Panc1 (cell line): ENCODE measurements around the gene CYTH3. TPM values are rescaled to one million over a fixed set of nuclear protein-coding genes. Genes with fewer than 3 reads are reported as not detected.

Source experiments
- ATAC-seq: fragments of 200-7000 bp; cut with Tn5 transposase; 2 replicates; pipeline ENCODE4 v1.9.1; 2020; ENCODE audit warnings: mild to moderate bottlenecking, moderate library complexity
- BruUV-seq: library from RNA; stranded (reverse); fragments of 400-500 nt; replicated peaks from 2 replicates; lab custom pipeline; 2021; lab: Mats Ljungman, UMichigan
- CTCF ChIA-PET: fragments of 300-600 bp; sonication (Branson Sonifier 250); formaldehyde crosslinking; loops from one replicate; lab custom pipeline; 2022; ENCODE audit warnings: antibody characterized with exemption; lab: Charles Lee
- POLR2A ChIA-PET: fragments of 300-600 bp; sonication (Branson Sonifier 250); formaldehyde crosslinking; loops from one replicate; lab custom pipeline; 2022; ENCODE audit warnings: antibody characterized with exemption; lab: Charles Lee
- DNase-seq: peaks from one replicate; pipeline ENCODE4 v3.0.0-alpha.2; 2010; ENCODE audit warnings: low read depth, low spot score
- H3K27ac ChIP-seq: 2 replicates; pipeline ENCODE4 v1.5.1; 2011; ENCODE audit warnings: mild to moderate bottlenecking, low read length, inconsistent platforms
- H3K27me3 ChIP-seq: fragments of 200-500 bp; sonication (Bioruptor generic); 2 replicates; pipeline ENCODE4 v1.6.0; 2014; ENCODE audit warnings: low read length, inconsistent platforms; ENCODE audit not compliant: control insufficient read depth, insufficient read depth
- H3K36me3 ChIP-seq: fragments of 200-500 bp; sonication (Bioruptor generic); 2 replicates; pipeline ENCODE4 v1.5.1; 2014; ENCODE audit warnings: inconsistent platforms, mild to moderate bottlenecking, low read length, moderate library complexity; ENCODE audit not compliant: control insufficient read depth, insufficient read depth
- H3K4me1 ChIP-seq: 2 replicates; pipeline ENCODE4 v1.5.1; 2011; ENCODE audit warnings: inconsistent platforms, mild to moderate bottlenecking, low read length, moderate library complexity; ENCODE audit not compliant: control insufficient read depth, insufficient read depth
- H3K4me3 ChIP-seq, 2 experiments: 2 replicates each; pipeline ENCODE4 v1.5.1; 2011 to 2012; ENCODE audit warnings: low read depth in 2 of 2, low read length in 2 of 2, mild to moderate bottlenecking in 2 of 2, inconsistent platforms in 1 of 2, moderate library complexity in 1 of 2
- H3K9me3 ChIP-seq: fragments of 200-500 bp; sonication (Bioruptor generic); 2 replicates; pipeline ENCODE4 v1.5.1; 2014; ENCODE audit warnings: low read depth, mild to moderate bottlenecking, inconsistent platforms, low read length, moderate library complexity; ENCODE audit not compliant: control insufficient read depth, insufficient read depth
- POLR2AphosphoS5 ChIP-seq: IDR thresholded peaks from 2 replicates; pipeline ENCODE4 v1.6.1; 2012; ENCODE audit warnings: mild to moderate bottlenecking, low read depth, low read length, moderate library complexity
- SIN3A ChIP-seq: IDR thresholded peaks from 2 replicates; pipeline ENCODE4 v1.6.1; 2012; ENCODE audit warnings: low read depth, mild to moderate bottlenecking, low read length, moderate library complexity, borderline replicate concordance; ENCODE audit not compliant: insufficient read depth
- TCF7L2 ChIP-seq: IDR thresholded peaks from 2 replicates; pipeline ENCODE4 v1.6.1; 2011; ENCODE audit warnings: mild to moderate bottlenecking, low read depth, low read length, inconsistent platforms
- in situ Hi-C: cut with HindIII; loops from 2 replicates; pipeline ENCODE4 v1.10.0; 2016; ENCODE audit warnings: low sequenced_read_pairs, low pct_unique_long_range_greater_than_20kb
- intact Hi-C: fragments of 100-400 bp; cut with micrococcal nuclease; formaldehyde crosslinking; loops from one replicate; pipeline ENCODE4 v1.10.0; 2022; ENCODE audit not compliant: unreplicated experiment
- total RNA-seq: library from RNA; stranded (reverse); gene quantifications from one replicate; pipeline ENCODE4 v1.2.1, GENCODE V29; 2021; ENCODE audit not compliant: unreplicated experiment
- TF ChIP-seq, protein P1 (sequence below): fragments of 450-650 bp; IDR thresholded peaks from 2 replicates; pipeline ENCODE4 v1.5.1; 2017; ENCODE audit warnings: mild to moderate bottlenecking
- TF ChIP-seq, protein P2 (sequence below), 2 experiments: IDR thresholded peaks; 2 replicates each; pipeline ENCODE4 v1.6.1; 2011 to 2012; ENCODE audit warnings: low read depth in 2 of 2, control low read depth in 1 of 2, low read length in 1 of 2, mild to moderate bottlenecking in 1 of 2, moderate library complexity in 1 of 2; ENCODE audit not compliant: insufficient read depth in 1 of 2

CYTH3 gene
- total RNA-seq, 1 experiment from 2014 or later = 35.5 TPM

GRCh38 chr7:6167004-6167551 lies 105.3 kb downstream of the CYTH3 start:
- no TSS peak for BruUV-seq
- TF ChIP-seq, protein P1, sequence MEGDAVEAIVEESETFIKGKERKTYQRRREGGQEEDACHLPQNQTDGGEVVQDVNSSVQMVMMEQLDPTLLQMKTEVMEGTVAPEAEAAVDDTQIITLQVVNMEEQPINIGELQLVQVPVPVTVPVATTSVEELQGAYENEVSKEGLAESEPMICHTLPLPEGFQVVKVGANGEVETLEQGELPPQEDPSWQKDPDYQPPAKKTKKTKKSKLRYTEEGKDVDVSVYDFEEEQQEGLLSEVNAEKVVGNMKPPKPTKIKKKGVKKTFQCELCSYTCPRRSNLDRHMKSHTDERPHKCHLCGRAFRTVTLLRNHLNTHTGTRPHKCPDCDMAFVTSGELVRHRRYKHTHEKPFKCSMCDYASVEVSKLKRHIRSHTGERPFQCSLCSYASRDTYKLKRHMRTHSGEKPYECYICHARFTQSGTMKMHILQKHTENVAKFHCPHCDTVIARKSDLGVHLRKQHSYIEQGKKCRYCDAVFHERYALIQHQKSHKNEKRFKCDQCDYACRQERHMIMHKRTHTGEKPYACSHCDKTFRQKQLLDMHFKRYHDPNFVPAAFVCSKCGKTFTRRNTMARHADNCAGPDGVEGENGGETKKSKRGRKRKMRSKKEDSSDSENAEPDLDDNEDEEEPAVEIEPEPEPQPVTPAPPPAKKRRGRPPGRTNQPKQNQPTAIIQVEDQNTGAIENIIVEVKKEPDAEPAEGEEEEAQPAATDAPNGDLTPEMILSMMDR = no peak
- TF ChIP-seq, protein P2, sequence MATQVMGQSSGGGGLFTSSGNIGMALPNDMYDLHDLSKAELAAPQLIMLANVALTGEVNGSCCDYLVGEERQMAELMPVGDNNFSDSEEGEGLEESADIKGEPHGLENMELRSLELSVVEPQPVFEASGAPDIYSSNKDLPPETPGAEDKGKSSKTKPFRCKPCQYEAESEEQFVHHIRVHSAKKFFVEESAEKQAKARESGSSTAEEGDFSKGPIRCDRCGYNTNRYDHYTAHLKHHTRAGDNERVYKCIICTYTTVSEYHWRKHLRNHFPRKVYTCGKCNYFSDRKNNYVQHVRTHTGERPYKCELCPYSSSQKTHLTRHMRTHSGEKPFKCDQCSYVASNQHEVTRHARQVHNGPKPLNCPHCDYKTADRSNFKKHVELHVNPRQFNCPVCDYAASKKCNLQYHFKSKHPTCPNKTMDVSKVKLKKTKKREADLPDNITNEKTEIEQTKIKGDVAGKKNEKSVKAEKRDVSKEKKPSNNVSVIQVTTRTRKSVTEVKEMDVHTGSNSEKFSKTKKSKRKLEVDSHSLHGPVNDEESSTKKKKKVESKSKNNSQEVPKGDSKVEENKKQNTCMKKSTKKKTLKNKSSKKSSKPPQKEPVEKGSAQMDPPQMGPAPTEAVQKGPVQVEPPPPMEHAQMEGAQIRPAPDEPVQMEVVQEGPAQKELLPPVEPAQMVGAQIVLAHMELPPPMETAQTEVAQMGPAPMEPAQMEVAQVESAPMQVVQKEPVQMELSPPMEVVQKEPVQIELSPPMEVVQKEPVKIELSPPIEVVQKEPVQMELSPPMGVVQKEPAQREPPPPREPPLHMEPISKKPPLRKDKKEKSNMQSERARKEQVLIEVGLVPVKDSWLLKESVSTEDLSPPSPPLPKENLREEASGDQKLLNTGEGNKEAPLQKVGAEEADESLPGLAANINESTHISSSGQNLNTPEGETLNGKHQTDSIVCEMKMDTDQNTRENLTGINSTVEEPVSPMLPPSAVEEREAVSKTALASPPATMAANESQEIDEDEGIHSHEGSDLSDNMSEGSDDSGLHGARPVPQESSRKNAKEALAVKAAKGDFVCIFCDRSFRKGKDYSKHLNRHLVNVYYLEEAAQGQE (IDR thresholded peaks at IDR 0.05; ENCODE audit: insufficient read depth in 1 of 2, low read depth in 2 of 2, low read length in 1 of 2) = no peak
- no peak for TF ChIP-seq SIN3A
- no peak for TF ChIP-seq TCF7L2
- no peak for TF ChIP-seq POLR2AphosphoS5
- in situ Hi-C loops = no loop called here
- no peak overlapping the region for H3K27ac ChIP-seq
- peaks cover 4% of the 10 kb centered on the region; the same call in 1 of the 2 replicates for H3K36me3 ChIP-seq
- intact Hi-C loops = no loop called here
- no peaks in the 10 kb centered on the region for H3K27me3 ChIP-seq
- no peaks in the 10 kb centered on the region for H3K4me1 ChIP-seq
- CTCF ChIA-PET = no interaction called here
- ATAC-seq (no peak), DNase-seq (no peak)
- POLR2A ChIA-PET = no interaction called here
- no peaks in the 10 kb centered on the region for H3K9me3 ChIP-seq
- no peak overlapping the region for H3K4me3 ChIP-seq

- H3K27ac ChIP-seq = no peak overlapping the region
- DNase-seq = no peak
- no peak for ATAC-seq
- H3K4me1 ChIP-seq = no peaks in the 10 kb centered on the region
- CTCF ChIA-PET = no interaction called here
- POLR2A ChIA-PET = no interaction called here
- no peak overlapping the region for H3K4me3 ChIP-seq
- intact Hi-C loops (no loop called here), in situ Hi-C loops (no loop called here)
- H3K27me3 ChIP-seq = no peaks in the 10 kb centered on the region
- no TSS peak for BruUV-seq
- TF ChIP-seq, protein P1 = no peak
- no peak for TF ChIP-seq POLR2AphosphoS5
- no peak for TF ChIP-seq SIN3A
- TF ChIP-seq, protein P2 (IDR thresholded peaks at IDR 0.05; ENCODE audit: insufficient read depth in 1 of 2, low read depth in 2 of 2, low read length in 1 of 2) = no peak
- TF ChIP-seq TCF7L2 = no peak
- no peaks in the 10 kb centered on the region for H3K9me3 ChIP-seq
- peaks cover 8% of the 10 kb centered on the region; the same call in 1 of the 2 replicates for H3K36me3 ChIP-seq
These were observed 106.0 kb downstream of the CYTH3 start for GRCh38 chr7:6166443-6166891.
